DND-41 (cell line): Measurements from ENCODE around the gene AGAP1.

ENCODE experiments used
- EZH2 ChIP-seq: IDR thresholded peaks from 3 replicates; pipeline ENCODE4 v1.6.1; 2012; ENCODE audit warnings: borderline replicate concordance, low read depth, mild to moderate bottlenecking, moderate library complexity, low read length, inconsistent platforms; ENCODE audit not compliant: severe bottlenecking
- TF ChIP-seq, protein P1 (sequence below): IDR thresholded peaks from 2 replicates; pipeline ENCODE4 v1.5.1; 2012; ENCODE audit warnings: borderline replicate concordance, low read length, moderate library complexity, mild to moderate bottlenecking; ENCODE audit not compliant: poor library complexity, severe bottlenecking; ENCODE audit errors: extremely low read depth

DNA sequence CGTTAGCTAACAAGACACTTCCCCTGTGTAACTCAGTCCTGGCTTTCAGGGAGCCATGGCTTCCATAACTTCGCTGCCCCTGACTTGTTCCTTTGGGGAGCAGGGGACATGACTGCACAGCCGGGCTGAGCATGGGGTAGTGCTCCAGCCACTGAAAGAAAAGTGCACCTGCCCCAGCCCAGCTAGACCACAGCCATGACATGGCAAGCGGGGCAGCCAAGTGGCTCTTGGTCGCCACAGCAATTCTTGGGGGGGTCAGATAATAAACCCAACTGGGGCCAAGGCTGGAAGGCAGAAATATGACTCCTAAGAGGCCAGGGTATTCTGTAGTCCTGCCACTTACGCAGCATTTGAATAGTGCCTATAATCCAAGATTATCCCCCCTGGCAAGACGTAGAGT lies 385.3 kb downstream of the AGAP1 start:
- TF ChIP-seq, protein P1, sequence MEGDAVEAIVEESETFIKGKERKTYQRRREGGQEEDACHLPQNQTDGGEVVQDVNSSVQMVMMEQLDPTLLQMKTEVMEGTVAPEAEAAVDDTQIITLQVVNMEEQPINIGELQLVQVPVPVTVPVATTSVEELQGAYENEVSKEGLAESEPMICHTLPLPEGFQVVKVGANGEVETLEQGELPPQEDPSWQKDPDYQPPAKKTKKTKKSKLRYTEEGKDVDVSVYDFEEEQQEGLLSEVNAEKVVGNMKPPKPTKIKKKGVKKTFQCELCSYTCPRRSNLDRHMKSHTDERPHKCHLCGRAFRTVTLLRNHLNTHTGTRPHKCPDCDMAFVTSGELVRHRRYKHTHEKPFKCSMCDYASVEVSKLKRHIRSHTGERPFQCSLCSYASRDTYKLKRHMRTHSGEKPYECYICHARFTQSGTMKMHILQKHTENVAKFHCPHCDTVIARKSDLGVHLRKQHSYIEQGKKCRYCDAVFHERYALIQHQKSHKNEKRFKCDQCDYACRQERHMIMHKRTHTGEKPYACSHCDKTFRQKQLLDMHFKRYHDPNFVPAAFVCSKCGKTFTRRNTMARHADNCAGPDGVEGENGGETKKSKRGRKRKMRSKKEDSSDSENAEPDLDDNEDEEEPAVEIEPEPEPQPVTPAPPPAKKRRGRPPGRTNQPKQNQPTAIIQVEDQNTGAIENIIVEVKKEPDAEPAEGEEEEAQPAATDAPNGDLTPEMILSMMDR: no peak
- TF ChIP-seq EZH2: no peak
